Omental fat pad (tissue), 4 donors: ENCODE results near the gene VAC14. TPM values are rescaled to one million over a fixed set of nuclear protein-coding genes. Genes with fewer than 3 reads are reported as not detected.

ENCODE experiments used
- ATAC-seq: fragments of 150-250 bp; one replicate; pipeline ENCODE4 v1.9.1; 2016; ENCODE audit warnings: mild to moderate bottlenecking, moderate library complexity; ENCODE audit not compliant: low FRiP score
- DNase-seq: peaks from one replicate; pipeline ENCODE4 v3.0.0-alpha.2; 2019; ENCODE audit warnings: low spot score
- total RNA-seq, 4 donors: library from RNA; depleted of rRNA; stranded (reverse); fragments of >200 nt; gene quantifications; one replicate each; pipeline ENCODE4 v1.1.0, GENCODE V29; 2016
- TF ChIP-seq, protein P1 (sequence below), 3 donors: fragments of 450-650 bp; IDR thresholded peaks; one replicate each; pipeline ENCODE4 v1.5.1; 2016 to 2017; ENCODE audit warnings: antibody characterized with exemption in 3 of 3, mild to moderate bottlenecking in 3 of 3, moderate library complexity in 2 of 3

Gene VAC14
- total RNA-seq, 4 donors from 2014 or later, result 24.0 to 44.1 (median 35.0) TPM

DNA sequence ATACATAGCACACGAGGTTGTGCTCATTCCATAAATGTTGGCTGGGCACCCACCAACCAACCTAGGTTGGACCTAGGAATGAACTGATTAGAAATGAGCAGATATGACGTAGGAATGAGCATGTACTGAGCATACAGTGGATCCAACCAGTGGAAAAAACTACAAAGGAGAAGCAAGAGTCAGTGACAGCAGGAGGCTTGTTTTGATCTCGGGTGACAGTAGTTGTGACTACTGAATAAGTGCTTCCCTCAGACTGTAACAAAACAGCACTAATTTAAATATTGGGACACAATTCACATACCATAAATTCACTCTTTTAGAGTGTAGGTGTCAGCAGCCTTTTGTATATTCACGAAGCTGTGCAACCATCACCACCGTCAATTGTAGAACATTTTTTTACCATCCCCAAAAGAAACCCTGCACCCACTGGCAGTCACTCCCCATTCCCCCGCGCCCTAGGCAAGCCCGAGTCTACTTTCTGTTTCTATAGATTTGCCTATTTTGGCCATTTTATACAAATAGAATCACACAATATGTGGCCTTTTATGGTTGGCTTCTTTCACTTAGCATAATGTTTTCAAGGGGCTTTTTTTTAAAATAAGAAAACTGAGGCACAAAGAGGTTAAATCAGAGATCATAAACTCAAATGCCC is 7.0 kb downstream of the VAC14 start:
- no peak for DNase-seq
- TF ChIP-seq, protein P1, sequence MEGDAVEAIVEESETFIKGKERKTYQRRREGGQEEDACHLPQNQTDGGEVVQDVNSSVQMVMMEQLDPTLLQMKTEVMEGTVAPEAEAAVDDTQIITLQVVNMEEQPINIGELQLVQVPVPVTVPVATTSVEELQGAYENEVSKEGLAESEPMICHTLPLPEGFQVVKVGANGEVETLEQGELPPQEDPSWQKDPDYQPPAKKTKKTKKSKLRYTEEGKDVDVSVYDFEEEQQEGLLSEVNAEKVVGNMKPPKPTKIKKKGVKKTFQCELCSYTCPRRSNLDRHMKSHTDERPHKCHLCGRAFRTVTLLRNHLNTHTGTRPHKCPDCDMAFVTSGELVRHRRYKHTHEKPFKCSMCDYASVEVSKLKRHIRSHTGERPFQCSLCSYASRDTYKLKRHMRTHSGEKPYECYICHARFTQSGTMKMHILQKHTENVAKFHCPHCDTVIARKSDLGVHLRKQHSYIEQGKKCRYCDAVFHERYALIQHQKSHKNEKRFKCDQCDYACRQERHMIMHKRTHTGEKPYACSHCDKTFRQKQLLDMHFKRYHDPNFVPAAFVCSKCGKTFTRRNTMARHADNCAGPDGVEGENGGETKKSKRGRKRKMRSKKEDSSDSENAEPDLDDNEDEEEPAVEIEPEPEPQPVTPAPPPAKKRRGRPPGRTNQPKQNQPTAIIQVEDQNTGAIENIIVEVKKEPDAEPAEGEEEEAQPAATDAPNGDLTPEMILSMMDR (IDR thresholded peaks at IDR 0.05), result no peak
- no peak for ATAC-seq

GRCh38 chr16:70790815-70791214 is 10.1 kb downstream of the VAC14 start:
- ATAC-seq (no peak), DNase-seq (no peak)
- TF ChIP-seq, protein P1 (IDR thresholded peaks at IDR 0.05), result no peak

DNA sequence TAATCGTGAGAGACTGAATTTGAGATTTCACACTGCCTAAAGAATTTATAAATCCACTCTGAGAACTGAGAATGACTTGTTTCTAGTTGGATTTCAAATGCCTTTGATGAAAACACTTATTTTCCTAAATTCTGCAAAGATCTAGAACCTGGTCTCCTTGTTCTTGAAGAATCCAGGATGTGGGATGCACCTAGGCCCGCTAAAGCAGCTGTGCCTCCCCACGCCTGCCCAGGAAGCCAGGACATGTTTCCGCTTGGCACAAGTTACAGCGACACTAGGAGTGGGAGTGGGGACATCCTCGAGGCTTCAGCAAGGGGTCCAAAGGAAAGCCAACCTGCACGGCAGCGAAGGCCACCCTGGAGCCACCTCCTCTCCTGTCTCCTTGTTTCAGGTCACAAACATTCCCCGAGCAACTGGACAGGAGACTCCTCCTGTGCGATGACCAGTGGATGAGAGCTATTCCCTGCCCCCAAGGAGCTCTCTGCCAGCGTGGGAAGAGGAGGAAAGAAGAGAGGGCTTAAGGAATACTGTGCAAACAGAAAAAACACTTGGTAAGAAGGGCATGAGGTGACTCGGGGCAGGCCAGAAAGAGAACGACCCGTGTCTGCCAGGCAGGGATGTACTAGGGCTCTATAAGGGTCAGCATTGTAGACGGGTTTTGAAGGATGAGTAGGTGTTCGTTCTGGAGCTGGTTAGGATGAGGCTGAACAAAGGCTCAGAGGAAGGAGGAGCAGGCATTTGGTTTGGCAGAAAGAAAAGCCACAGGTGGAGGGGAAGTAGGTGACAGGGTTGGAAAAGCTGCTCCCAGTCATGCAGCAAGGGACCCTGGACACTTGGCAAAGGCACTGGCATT is 11.1 kb downstream of the VAC14 start:
- TF ChIP-seq, protein P1 (IDR thresholded peaks at IDR 0.05), result no peak
- no peak for ATAC-seq
- no peak for DNase-seq

- ATAC-seq (no peak), DNase-seq (peak; percentile 59)
- TF ChIP-seq, protein P1 (IDR thresholded peaks at IDR 0.05), result no peak
These were observed 12.0 kb downstream of the VAC14 start for GRCh38 chr16:70788668-70789594.

- no peak for ATAC-seq
- no peak for DNase-seq
- TF ChIP-seq, protein P1 (IDR thresholded peaks at IDR 0.05), result no peak
These were observed 14.8 kb downstream of the VAC14 start for GRCh38 chr16:70786020-70786755.
